GM18519 (cell line): ENCODE measurements around the gene PWP1.

Experiments
- ATAC-seq: cut with Tn5 transposase; IDR thresholded peaks from one replicate; pipeline ENCODE4 v1.9.1; 2021; ENCODE audit warnings: mild to moderate bottlenecking, moderate library complexity; ENCODE audit not compliant: unreplicated experiment, low FRiP score

Gene PWP1

DNA sequence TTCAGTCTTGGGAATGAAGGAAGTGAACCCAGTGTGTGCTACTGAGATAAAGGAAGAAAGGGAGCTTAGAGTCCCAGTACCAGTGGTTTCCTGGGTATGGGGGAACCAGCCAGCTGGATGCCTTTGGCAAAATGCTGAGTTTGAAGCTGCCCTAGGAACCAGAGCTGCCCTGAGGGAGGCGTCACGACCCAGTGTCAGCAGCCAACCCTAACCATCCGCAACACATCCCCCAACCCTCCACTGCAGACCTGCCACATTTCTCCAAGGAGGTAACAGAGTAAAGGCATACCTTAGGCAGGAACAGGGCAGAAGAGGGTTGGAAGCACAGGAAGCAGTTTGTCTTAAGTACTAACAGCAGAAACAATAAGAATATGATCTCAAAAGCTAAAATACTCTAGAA is 46.8 kb downstream of the PWP1 start:
- ATAC-seq = no peak

- no peak for ATAC-seq
These were observed 48.5 kb downstream of the PWP1 start for GRCh38 chr12:107734139-107734538.

- no peak for ATAC-seq
These were observed 50.2 kb downstream of the PWP1 start for GRCh38 chr12:107735763-107736162.

GRCh38 chr12:107736914-107737313 is 51.3 kb downstream of the PWP1 start:
- peak; percentile 88 for ATAC-seq

- no peak for ATAC-seq
These were observed 62.9 kb downstream of the PWP1 start for GRCh38 chr12:107748472-107748871.

- ATAC-seq = no peak
These were observed 63.5 kb downstream of the PWP1 start for GRCh38 chr12:107749083-107749482.

DNA sequence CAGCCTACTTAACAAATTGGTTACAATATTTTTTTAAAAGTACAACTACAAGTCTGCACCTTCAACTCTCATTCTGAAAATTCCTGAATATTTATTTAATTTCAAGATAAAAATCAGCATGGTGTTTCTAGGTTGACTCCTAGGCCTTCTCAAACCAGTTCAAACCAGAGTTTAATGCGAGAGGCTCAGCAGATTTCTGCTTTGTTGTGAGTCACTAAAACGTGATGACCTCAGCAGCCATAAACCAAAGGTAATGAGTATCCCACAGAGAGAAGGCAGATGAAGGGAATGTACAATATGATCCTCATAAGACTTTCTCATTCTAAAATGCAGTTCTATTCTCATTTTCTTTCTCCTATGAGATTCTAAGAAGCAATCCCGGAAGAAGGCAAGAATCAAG is 73.8 kb downstream of the PWP1 start:
- no peak for ATAC-seq

GRCh38 chr12:107760207-107760808 is 74.7 kb downstream of the PWP1 start:
- peak; percentile 1 for ATAC-seq

- peak; percentile 94 for ATAC-seq
These were observed 75.4 kb downstream of the PWP1 start, which contains the start of gene PRDM4 for GRCh38 chr12:107760809-107761501. PRDM4 (minus strand) TSS chr12:107761137; CDS start chr12:107760515, 622 bp downstream.

GRCh38 chr12:107761502-107761904 is 75.9 kb downstream of the PWP1 start:
- ATAC-seq = no peak
